ENCODE measurements around the gene MRPS6. TPM values are rescaled to one million over a fixed set of nuclear protein-coding genes. Genes with fewer than 3 reads are reported as not detected.

The MRPS6 gene
- total RNA-seq, 1 donor from 2014 or later, result 139 TPM

GRCh38 chr21:34131586-34131985, 58.2 kb downstream of the MRPS6 start:
- Mint-ChIP-seq H3K9me3 (peaks cover 5% of the 10 kb centered on the region), H3K36me3 (ENCODE audit: low read depth) (peaks cover 56% of the 10 kb centered on the region), H3K27ac (peak overlapping the region; percentile 97), H3K27me3 (ENCODE audit: insufficient read depth) (no peaks in the 10 kb centered on the region), H3K4me1 (ENCODE audit: low read depth) (peaks cover 83% of the 10 kb centered on the region), H3K4me3 (peak overlapping the region; percentile 47)
- intact Hi-C loops (cut with micrococcal nuclease), result no loop called here
- no peak for DNase-seq (ENCODE audit: low spot score)

GRCh38 chr21:34132202-34132601, 58.8 kb downstream of the MRPS6 start:
- peaks cover 10% of the 10 kb centered on the region for H3K9me3 Mint-ChIP-seq
- intact Hi-C loops (cut with micrococcal nuclease), result no loop called here
- peak overlapping the region; percentile 97 for H3K27ac Mint-ChIP-seq
- no peak for DNase-seq (ENCODE audit: low spot score)
- peaks cover 59% of the 10 kb centered on the region for H3K36me3 Mint-ChIP-seq (ENCODE audit: low read depth)
- H3K27me3 Mint-ChIP-seq (ENCODE audit: insufficient read depth), result no peaks in the 10 kb centered on the region
- H3K4me3 Mint-ChIP-seq, result no peak overlapping the region
- peaks cover 85% of the 10 kb centered on the region for H3K4me1 Mint-ChIP-seq (ENCODE audit: low read depth)

GRCh38 chr21:34132926-34133325, 59.5 kb downstream of the MRPS6 start:
- Mint-ChIP-seq H3K27me3 (ENCODE audit: insufficient read depth) (no peaks in the 10 kb centered on the region), H3K4me1 (ENCODE audit: low read depth) (peaks cover 78% of the 10 kb centered on the region), H3K27ac (peak overlapping the region; percentile 87), H3K4me3 (peak overlapping the region; percentile 25), H3K36me3 (ENCODE audit: low read depth) (peaks cover 60% of the 10 kb centered on the region), H3K9me3 (peaks cover 15% of the 10 kb centered on the region)
- DNase-seq (ENCODE audit: low spot score), result no peak
- intact Hi-C loops (cut with micrococcal nuclease), result no loop called here

- Mint-ChIP-seq H3K27me3 (ENCODE audit: insufficient read depth) (no peaks in the 10 kb centered on the region), H3K4me3 (peak overlapping the region; percentile 25), H3K4me1 (ENCODE audit: low read depth) (peaks cover 74% of the 10 kb centered on the region), H3K36me3 (ENCODE audit: low read depth) (peaks cover 65% of the 10 kb centered on the region), H3K27ac (peak overlapping the region; percentile 87), H3K9me3 (peaks cover 17% of the 10 kb centered on the region)
- intact Hi-C loops (cut with micrococcal nuclease), result no loop called here
- DNase-seq (ENCODE audit: low spot score), result no peak
Measured at GRCh38 chr21:34133392-34133791, 60.0 kb downstream of the MRPS6 start.

- Mint-ChIP-seq H3K9me3 (peaks cover 17% of the 10 kb centered on the region), H3K27me3 (ENCODE audit: insufficient read depth) (no peaks in the 10 kb centered on the region), H3K4me3 (peak overlapping the region; percentile 25), H3K36me3 (ENCODE audit: low read depth) (peaks cover 66% of the 10 kb centered on the region), H3K27ac (peak overlapping the region; percentile 87), H3K4me1 (ENCODE audit: low read depth) (peaks cover 71% of the 10 kb centered on the region)
- DNase-seq (ENCODE audit: low spot score), result no peak
- intact Hi-C loops (cut with micrococcal nuclease), result no loop called here
Measured at GRCh38 chr21:34133802-34134201, 60.4 kb downstream of the MRPS6 start.

- H3K36me3 Mint-ChIP-seq (ENCODE audit: low read depth), result peaks cover 68% of the 10 kb centered on the region
- peaks cover 22% of the 10 kb centered on the region for H3K9me3 Mint-ChIP-seq
- DNase-seq (ENCODE audit: low spot score), result no peak
- H3K4me3 Mint-ChIP-seq, result no peak overlapping the region
- intact Hi-C loops (cut with micrococcal nuclease), result no loop called here
- peaks cover 62% of the 10 kb centered on the region for H3K4me1 Mint-ChIP-seq (ENCODE audit: low read depth)
- no peaks in the 10 kb centered on the region for H3K27me3 Mint-ChIP-seq (ENCODE audit: insufficient read depth)
- H3K27ac Mint-ChIP-seq, result no peak overlapping the region
Measured at GRCh38 chr21:34135330-34135729, 62.0 kb downstream of the MRPS6 start.

GRCh38 chr21:34141373-34141772, 68.0 kb downstream of the MRPS6 start:
- H3K36me3 Mint-ChIP-seq (ENCODE audit: low read depth), result peaks cover 69% of the 10 kb centered on the region
- intact Hi-C loops (cut with micrococcal nuclease), result no loop called here
- H3K4me1 Mint-ChIP-seq (ENCODE audit: low read depth), result peaks cover 33% of the 10 kb centered on the region
- no peak overlapping the region for H3K4me3 Mint-ChIP-seq
- DNase-seq (ENCODE audit: low spot score), result no peak
- no peak overlapping the region for H3K27ac Mint-ChIP-seq
- peaks cover 16% of the 10 kb centered on the region for H3K9me3 Mint-ChIP-seq
- H3K27me3 Mint-ChIP-seq (ENCODE audit: insufficient read depth), result no peaks in the 10 kb centered on the region

GRCh38 chr21:34143685-34144182, 70.4 kb downstream of the MRPS6 start:
- intact Hi-C loops (cut with micrococcal nuclease), result no loop called here

GRCh38 chr21:34144224-34144623, 70.8 kb downstream of the MRPS6 start:
- Mint-ChIP-seq H3K4me1 (ENCODE audit: low read depth) (peaks cover 28% of the 10 kb centered on the region), H3K36me3 (ENCODE audit: low read depth) (peaks cover 60% of the 10 kb centered on the region), H3K27ac (peak overlapping the region; percentile 6), H3K4me3 (no peak overlapping the region), H3K27me3 (ENCODE audit: insufficient read depth) (no peaks in the 10 kb centered on the region), H3K9me3 (peaks cover 4% of the 10 kb centered on the region)
- intact Hi-C loops (cut with micrococcal nuclease), result no loop called here
- no peak for DNase-seq (ENCODE audit: low spot score)

More at GRCh38 chr21:34143685-34144182, 70.4 kb downstream of the MRPS6 start:
- Mint-ChIP-seq H3K9me3 (peaks cover 4% of the 10 kb centered on the region), H3K36me3 (ENCODE audit: low read depth) (peaks cover 61% of the 10 kb centered on the region), H3K4me1 (ENCODE audit: low read depth) (peaks cover 28% of the 10 kb centered on the region), H3K4me3 (no peak overlapping the region), H3K27ac (no peak overlapping the region), H3K27me3 (ENCODE audit: insufficient read depth) (no peaks in the 10 kb centered on the region)
- DNase-seq (ENCODE audit: low spot score), result no peak

GRCh38 chr21:34147792-34148418, 74.5 kb downstream of the MRPS6 start:
- Mint-ChIP-seq H3K36me3 (ENCODE audit: low read depth) (peaks cover 47% of the 10 kb centered on the region), H3K27ac (no peak overlapping the region)

GRCh38 chr21:34148419-34148804, 75.0 kb downstream of the MRPS6 start:
- Mint-ChIP-seq H3K36me3 (ENCODE audit: low read depth) (peaks cover 47% of the 10 kb centered on the region), H3K9me3 (peaks cover 9% of the 10 kb centered on the region)
- no peak for DNase-seq (ENCODE audit: low spot score)

More at GRCh38 chr21:34147792-34148418, 74.5 kb downstream of the MRPS6 start:
- no peaks in the 10 kb centered on the region for H3K27me3 Mint-ChIP-seq (ENCODE audit: insufficient read depth)
- no peak for DNase-seq (ENCODE audit: low spot score)
- H3K4me3 Mint-ChIP-seq, result no peak overlapping the region
- intact Hi-C loops (cut with micrococcal nuclease), result no loop called here
- H3K4me1 Mint-ChIP-seq (ENCODE audit: low read depth), result peaks cover 10% of the 10 kb centered on the region
- H3K9me3 Mint-ChIP-seq, result peaks cover 9% of the 10 kb centered on the region

GRCh38 chr21:34148826-34149558, 75.6 kb downstream of the MRPS6 start:
- no peak overlapping the region for H3K4me3 Mint-ChIP-seq
- peaks cover 45% of the 10 kb centered on the region for H3K36me3 Mint-ChIP-seq (ENCODE audit: low read depth)
- H3K9me3 Mint-ChIP-seq, result peaks cover 9% of the 10 kb centered on the region
- peaks cover 16% of the 10 kb centered on the region for H3K4me1 Mint-ChIP-seq (ENCODE audit: low read depth)
- H3K27me3 Mint-ChIP-seq (ENCODE audit: insufficient read depth), result no peaks in the 10 kb centered on the region
- intact Hi-C loops (cut with micrococcal nuclease), result no loop called here
- no peak overlapping the region for H3K27ac Mint-ChIP-seq
- no peak for DNase-seq (ENCODE audit: low spot score)

More at GRCh38 chr21:34148419-34148804, 75.0 kb downstream of the MRPS6 start:
- peaks cover 13% of the 10 kb centered on the region for H3K4me1 Mint-ChIP-seq (ENCODE audit: low read depth)
- intact Hi-C loops (cut with micrococcal nuclease), result no loop called here
- no peak overlapping the region for H3K27ac Mint-ChIP-seq
- no peak overlapping the region for H3K4me3 Mint-ChIP-seq
- no peaks in the 10 kb centered on the region for H3K27me3 Mint-ChIP-seq (ENCODE audit: insufficient read depth)

GRCh38 chr21:34152500-34152899, 79.1 kb downstream of the MRPS6 start:
- intact Hi-C loops (cut with micrococcal nuclease), result no loop called here
- H3K27me3 Mint-ChIP-seq (ENCODE audit: insufficient read depth), result no peaks in the 10 kb centered on the region
- DNase-seq (ENCODE audit: low spot score), result no peak

More at GRCh38 chr21:34152500-34152899, 79.1 kb downstream of the MRPS6 start:
- H3K4me3 Mint-ChIP-seq, result no peak overlapping the region
- peaks cover 9% of the 10 kb centered on the region for H3K9me3 Mint-ChIP-seq
- H3K36me3 Mint-ChIP-seq (ENCODE audit: low read depth), result peaks cover 38% of the 10 kb centered on the region
- H3K4me1 Mint-ChIP-seq (ENCODE audit: low read depth), result peaks cover 50% of the 10 kb centered on the region
- H3K27ac Mint-ChIP-seq, result peak overlapping the region; percentile 63

All from activated T-helper 1 cell treated with anti-CD3 and anti-CD28 coated beads, Interleukin-12 subunit alpha, Interleukin-12 subunit beta, Interleukin-2, Interleukin-4 antibody, amounts not matched to agents 30 ng/mL and 10 ng/mL and 1 ng/mL, durations not matched to agents 14 hours and 24 hours and 36 hours (primary cell).